ENCODE results near the gene DNMT3L. TPM values are rescaled to one million over a fixed set of nuclear protein-coding genes. Genes with fewer than 3 reads are reported as not detected.
"Not testable (repeated sequence)": the region's sequence is repeated elsewhere in the genome, so short reads cannot be mapped to it uniquely, and the experiment has no call there.

DNMT3L gene
- not detected for total RNA-seq
- long read RNA-seq = 0 reads

DNA sequence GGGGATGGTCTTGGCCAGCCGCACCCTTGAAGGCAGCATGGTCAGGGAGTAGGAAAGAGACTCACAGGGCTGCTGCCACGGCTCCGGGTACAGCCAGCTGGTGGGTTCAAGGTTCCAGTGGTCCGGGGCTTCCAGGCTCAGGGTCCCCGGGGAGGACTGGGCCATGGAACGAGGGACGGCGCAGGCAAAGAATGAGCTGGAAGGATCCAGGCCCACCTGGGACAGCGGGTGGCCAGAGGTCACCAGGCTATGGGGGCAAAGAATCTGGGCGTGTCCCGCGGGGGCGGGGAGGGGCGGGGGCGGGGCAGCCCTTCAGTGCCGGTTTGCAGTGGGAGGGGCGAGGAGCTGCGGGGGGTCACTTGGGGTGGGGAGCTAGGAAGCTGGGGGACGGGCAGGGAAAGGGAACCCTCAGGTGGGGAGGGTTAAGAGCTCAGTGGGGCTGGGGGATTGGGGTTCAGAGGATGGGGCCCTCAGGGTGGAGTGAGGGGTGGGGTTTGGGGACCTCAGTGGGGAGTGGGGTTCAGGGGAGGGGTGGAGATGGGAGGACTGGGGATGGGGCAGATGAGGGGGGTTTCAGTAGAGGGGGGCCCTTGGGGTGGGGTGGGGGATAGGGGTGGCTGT is at the start of gene DNMT3L:
Gene DNMT3L, minus strand, starts transcription at position 223 of the 621 bp plus-strand sequence. CDS start 638 bp downstream, outside the sequence.
- intact Hi-C loops (cut with DNase I) = no loop called here
- no peak for DNase-seq (ENCODE audit: low spot score)

DNA sequence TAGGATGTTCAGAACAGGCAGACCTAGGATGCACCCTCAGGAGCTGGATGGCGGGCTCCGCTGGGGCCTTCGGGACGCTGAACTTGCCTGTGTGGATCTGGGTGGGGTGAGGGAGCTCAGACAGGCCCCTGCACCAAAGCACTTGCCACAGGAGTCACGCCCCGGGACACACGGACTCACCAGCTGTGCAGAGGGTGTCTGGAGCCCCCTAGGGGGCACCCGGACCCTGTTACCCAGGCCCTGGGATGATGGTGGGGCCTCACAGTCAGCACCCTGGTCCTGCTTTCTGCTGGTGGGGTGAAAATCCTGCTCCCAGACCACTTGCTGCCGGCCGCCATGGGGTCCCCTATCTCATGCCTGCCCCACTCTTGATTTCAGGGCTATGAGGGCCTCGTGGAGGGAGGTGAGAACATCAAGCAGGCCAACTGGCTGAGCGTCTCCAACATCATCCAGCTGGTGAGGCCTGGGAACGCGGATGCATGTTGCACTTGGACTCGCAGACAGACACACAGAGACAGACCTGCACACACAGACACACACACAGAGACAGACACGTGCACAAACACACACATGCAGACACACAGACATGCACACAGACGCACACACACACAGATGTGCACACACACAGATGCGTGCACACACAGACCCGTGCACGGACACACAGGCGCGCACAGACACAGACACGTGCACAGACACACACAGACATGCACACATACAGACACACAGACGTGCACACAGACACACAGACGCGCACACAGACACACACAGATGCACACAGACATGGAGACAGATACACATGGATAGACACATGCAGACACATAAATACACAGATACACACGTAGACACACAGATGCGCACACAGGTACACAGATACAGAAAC is 49.2 kb upstream of the DNMT3L start:
- intact Hi-C loops (cut with DNase I) = no loop called here
- DNase-seq (ENCODE audit: low spot score) = no peak

DNA sequence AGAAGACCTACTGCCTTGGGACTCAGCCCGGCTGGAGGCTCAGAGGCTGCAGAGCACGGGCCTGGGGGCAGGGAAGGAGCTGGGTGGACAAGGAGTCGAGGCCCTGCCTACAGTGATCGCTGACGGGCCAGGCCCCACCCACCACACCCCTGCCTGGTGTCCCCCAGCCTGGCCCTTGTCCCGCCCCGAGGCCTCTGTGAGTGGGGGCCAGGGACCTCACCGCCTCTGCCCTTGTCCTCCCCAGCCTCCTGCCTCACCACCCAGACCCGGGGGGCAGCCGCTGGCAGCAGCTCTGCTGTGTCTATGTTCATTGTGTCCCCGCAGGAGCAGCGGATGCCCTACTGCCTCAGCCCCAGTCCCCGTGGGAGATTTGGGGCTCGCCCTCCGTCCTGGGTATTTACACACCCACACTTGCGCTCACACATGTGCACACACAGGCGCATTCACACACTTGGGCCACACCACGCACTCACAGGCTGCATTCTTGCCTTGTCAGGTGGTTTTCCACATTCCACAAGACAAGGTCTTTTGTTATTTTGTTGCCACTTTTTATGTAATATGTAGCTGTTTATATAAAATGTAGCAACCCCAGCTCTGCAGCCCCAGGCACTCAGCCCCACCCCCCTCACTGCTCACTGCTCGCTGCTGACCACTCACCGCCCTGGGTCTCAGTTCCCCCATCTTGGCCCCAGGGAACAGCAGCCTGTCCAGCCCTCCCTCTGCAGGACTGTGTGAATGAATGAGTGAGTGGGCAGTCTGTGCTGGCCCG is 45.4 kb upstream of the DNMT3L start:
- no peak for DNase-seq (ENCODE audit: low spot score)

DNA sequence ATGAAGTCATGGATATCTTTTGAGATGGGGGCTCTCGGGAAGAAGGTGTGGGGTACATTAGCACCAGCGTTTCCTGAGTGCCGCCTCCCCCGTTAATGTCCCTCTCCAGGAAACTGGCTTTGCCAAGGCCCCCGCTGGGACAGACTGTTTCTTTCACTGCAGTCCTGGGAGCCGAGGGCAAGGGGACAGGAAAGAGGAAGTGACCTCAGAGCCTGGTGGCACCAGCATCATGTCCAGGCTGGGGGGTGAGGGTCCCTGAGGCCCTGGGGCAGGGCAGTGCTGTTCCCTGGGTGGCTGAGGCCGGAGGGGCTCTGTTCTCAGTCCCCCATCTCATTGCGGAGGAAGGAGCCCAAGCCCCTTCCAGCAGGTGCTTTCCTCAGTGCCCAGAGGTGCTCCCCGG is 44.0 kb upstream of the DNMT3L start:
- no peak for DNase-seq (ENCODE audit: low spot score)
- intact Hi-C loops (cut with DNase I) = loop anchor here (10.0 kb wide), 1 partner anchor 291 kb away; the partner anchor contains the start of gene TRAPPC10

More for the DNA sequence above, 45.4 kb upstream of the DNMT3L start:
- intact Hi-C loops (cut with DNase I) = loop anchor here (10.0 kb wide), 1 partner anchor 292 kb away; the partner anchor contains the start of gene TRAPPC10

DNA sequence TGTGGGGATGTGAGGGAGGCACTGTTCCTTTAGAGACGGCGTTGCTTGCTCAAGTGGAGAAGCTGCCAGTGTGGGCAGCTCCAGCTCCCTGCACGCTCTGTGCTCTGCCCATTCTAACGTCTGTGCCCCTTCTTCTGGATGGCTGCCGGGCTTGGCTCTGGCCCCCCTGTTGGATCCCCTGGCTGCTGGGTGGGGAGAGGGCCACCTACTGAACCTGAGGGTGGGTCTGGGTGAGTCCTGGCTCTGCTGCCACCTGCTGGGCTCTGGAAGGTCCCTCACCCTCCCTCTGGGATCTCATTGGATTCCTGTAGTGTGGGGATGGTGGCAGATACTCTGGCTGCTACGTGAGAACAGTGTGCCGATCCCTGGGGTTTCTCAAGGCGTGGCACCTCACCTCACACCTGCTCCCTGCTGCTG is 43.2 kb upstream of the DNMT3L start:
- DNase-seq (ENCODE audit: low spot score) = no peak
- intact Hi-C loops (cut with DNase I) = loop anchor here (10.0 kb wide), 1 partner anchor 290 kb away; the partner anchor contains the start of gene TRAPPC10

DNA sequence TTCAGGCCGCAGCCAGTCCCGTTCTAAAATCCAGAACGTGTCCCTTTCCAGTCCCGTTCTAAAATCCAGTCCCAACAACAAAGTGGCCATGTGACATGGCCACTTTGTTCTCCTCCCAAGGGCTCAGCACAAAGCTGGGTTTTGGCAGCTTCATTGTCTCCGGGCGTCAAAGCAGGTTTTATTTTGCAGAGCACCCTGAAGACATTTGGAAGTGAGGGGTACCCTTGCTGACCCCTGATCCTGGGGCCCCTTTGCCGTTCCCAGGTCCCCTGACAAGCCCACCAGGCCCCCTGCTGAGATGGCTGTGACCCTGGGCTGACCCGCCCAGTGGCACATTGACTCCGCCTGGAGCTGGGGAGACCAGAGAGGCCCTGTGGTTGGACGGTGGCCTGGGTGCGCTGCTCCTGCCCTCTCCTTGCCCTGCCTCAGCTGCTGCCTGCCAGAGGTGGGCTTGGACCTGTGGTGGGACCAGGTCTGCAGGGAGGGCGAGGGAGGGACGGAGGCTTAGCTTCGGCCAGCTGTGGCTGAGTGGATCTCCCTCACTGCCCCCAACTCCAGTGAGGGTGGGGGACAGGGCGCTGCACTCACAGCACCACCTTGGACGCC is 42.4 kb upstream of the DNMT3L start:
- intact Hi-C loops (cut with DNase I) = loop anchor here (10.0 kb wide), 1 partner anchor 289 kb away; the partner anchor contains the start of gene TRAPPC10
- DNase-seq (ENCODE audit: low spot score) = no peak

DNA sequence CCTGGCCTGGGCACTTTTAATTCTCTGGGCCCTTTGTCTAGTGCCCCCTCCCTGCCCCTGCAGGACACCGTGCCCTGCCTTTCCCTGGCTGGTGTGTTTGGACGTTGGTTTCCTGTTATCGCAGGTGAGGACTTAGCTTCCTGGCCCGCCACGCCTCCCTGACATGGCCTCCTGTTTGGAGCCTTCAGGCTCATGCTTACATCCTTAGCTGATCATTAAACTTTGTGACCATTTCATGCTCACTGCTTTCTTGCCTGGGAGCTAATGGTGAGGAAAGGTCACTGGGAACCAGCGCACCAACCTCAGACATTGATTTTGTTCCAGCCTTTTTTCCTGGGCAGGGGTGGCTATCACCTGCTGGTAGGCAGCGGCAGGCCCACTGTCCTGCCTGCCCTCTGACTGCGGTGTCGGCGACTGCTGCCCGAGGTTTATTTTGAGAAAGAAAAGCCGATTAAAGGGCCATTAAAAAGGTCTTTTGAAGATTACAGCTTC is 41.8 kb upstream of the DNMT3L start:
- intact Hi-C loops (cut with DNase I) = loop anchor here (10.0 kb wide), 1 partner anchor 289 kb away; the partner anchor contains the start of gene TRAPPC10
- no peak for DNase-seq (ENCODE audit: low spot score)

DNA sequence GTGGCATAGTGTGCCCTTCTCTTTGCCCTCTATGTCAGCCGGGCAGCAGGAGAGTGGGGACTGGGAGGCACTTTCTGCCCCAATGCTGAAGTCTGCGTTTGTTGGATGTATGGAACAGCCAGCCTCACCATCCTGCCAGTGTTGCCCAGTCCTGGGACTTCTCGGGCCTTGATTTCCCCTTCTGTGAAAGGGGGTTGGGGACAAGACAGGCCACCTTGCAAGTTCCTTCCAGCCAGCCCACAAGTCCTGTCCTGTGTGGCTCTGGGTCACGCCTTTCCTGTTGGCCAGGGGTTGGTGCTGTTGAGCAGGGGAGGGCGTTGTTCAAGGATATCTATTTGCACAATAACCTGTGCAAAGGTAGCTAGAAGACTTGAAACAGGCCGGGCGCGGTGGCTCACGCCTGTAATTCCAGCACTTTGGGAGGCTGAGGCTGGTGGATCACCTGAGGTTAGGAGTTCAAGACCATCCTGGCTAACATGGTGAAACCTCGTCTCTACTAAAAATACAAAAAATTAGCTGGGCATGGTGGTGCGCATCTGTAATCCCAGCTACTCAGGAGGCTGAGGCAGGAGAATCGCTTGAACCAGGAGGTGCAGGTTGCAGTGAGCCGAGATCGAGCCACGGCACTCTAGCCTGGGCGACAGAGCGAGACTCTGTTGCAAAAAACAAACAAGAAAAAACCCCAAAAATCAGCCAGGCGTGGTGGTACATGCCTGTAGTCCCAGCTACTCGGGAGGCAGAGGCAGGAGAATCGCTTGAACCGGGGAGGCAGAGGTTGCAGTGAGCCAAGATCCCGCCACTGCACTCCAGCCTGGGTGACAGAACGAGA is 41.1 kb upstream of the DNMT3L start:
- intact Hi-C loops (cut with DNase I) = loop anchor here (10.0 kb wide), 1 partner anchor 288 kb away; the partner anchor contains the start of gene TRAPPC10
- DNase-seq (ENCODE audit: low spot score) = not testable (repeated sequence)

DNA sequence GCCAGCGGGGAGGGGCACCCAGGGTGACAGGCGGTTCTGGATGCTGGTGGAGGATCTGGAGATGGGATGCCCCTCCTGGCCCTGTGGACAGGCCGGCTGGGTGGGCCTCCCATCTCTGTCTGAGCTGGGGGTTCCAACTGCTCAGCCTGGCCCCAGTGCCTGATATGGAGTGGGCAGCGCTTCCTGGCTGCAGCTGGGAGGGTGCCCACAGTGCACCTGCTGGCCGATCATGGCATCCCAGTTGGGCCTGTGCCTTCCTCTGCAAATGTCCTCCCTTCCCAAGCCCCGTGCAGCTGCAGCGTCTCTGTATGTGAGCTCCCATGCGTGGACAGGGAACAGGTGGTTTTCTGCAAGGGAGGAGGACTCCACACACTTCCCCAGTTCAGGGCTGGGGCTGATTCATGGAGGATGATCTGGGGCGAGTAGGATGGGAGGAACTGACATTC is 40.3 kb upstream of the DNMT3L start:
- DNase-seq (ENCODE audit: low spot score) = no peak

DNA sequence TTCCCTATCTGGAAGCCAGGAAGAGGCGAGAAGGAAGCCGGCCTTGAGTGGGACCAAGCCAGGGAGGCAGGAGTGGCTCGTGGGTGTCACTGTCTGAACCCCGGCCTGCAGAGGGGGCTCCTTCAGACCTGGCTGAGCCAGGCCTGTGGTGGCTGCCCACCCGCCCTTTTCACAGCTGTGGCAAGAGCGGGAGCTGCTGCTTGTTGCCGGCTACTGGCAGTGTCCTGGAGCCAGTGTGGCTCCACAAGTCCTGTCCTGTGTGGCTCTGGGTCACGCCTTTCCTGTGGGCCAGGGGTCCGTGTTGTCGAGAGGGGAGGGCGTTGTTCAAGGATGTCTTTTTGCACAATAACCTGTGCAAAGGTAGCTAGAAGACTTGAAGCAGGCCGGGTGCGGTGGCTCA is 39.4 kb upstream of the DNMT3L start:
- intact Hi-C loops (cut with DNase I) = loop anchor here (10.0 kb wide), 1 partner anchor 286 kb away; the partner anchor contains the start of gene TRAPPC10
- DNase-seq (ENCODE audit: low spot score) = no peak

More for the DNA sequence above, 40.3 kb upstream of the DNMT3L start:
- intact Hi-C loops (cut with DNase I) = loop anchor here (10.0 kb wide), 1 partner anchor 287 kb away; the partner anchor contains the start of gene TRAPPC10

DNA sequence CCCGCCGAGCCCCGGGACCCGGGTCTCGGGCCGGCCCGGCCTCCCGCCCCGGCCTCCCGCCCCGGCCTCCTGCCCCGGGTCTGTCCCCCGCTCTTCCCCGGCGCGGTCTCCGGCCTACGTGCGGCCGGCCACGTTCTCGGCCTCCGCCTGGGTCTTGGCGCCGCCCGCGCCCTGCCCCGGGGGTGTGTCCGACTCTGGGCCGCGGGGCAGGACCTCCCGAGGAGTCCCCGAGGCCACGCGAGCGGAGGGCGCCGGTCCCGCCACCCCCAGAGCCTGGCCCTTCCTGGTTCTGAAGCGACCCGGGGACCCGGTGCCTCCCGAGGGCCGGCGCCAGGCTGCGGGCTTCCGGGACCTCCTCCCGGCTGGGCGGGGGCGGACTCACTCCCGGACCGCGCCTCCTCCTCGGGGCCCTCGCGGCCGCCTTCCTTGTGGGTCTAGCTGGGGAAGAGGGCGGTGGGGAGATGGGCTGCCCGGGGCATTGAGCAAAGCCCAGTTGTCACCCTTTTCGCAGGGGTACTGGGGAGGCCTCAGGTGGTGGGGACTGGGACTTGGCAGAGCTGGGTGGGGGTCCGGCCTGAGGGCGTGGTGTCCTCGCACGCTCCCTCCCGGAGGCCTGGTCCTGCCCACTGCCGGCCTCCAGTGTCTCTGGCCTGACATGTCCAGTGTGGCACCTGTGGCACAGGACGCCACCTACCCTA is 38.7 kb upstream of the DNMT3L start:
- DNase-seq (ENCODE audit: low spot score) = peak; percentile 89
- intact Hi-C loops (cut with DNase I) = loop anchor here (10.0 kb wide), 1 partner anchor 286 kb away; the partner anchor contains the start of gene TRAPPC10

DNA sequence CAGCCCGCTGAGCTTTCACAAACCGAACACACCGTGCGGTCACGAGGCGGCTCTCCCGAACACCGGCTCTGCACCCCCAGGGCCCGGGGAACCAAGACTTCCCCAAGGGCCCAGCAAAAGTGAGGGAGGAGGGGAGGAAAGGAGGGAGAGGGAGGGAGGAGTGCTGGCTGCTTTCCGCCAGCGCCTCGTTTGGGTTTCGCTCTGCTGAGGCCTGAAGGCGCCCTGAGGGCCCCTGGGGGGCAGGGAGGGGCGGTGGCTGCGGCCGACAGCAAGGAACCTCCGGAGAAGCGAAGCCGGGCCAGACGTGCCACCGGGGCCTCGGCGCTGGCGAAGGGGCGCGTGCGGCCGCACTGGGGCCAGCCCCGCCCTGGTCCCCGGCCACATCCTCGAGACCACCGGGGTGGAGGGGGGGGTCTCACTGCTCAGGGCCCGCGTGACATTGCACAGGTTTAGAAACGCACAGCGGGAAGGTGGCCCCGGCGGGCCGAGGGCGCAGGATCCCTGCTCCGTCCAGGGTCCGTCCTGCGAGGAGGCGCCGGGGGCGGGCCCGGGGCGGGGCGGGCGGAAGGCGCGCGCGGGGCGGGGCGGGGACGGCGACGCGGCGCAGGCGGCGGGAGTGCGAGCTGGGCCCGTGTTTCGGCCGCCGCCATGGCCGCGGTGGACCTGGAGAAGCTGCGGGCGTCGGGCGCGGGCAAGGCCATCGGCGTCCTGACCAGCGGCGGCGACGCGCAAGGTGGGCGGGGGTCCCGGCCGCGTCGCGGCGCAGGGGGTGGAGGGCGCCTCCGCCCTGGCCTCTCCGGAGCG is 38.0 kb upstream of the DNMT3L start, which contains the start of gene PFKL:
Gene PFKL, plus strand, starts transcription at position 596 of the 804 bp plus-strand sequence. Its CDS starts 53 bp downstream, at position 649.
- intact Hi-C loops (cut with DNase I) = loop anchor here (10.0 kb wide), 1 partner anchor 285 kb away; the partner anchor contains the start of gene TRAPPC10
- peak; percentile 88 for DNase-seq (ENCODE audit: low spot score)

DNA sequence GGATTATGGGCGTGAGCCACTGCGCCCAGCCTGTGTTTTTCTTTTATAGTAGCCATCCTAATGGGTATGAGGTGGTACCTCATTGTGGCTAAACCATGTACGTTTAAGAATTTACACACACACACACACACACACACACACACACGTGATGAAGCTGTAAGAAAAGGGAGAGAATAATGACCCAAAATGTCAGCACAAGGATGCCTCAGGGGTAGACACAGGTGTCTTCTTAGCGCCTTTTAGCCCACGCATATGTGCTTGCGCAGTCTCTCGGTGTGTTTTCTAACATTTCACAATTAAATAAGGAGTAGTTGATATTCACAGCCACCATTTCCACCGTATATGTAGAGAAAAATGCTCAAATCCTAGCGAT is 37.4 kb upstream of the DNMT3L start:
- intact Hi-C loops (cut with DNase I) = no loop called here
- DNase-seq (ENCODE audit: low spot score) = no peak

DNA sequence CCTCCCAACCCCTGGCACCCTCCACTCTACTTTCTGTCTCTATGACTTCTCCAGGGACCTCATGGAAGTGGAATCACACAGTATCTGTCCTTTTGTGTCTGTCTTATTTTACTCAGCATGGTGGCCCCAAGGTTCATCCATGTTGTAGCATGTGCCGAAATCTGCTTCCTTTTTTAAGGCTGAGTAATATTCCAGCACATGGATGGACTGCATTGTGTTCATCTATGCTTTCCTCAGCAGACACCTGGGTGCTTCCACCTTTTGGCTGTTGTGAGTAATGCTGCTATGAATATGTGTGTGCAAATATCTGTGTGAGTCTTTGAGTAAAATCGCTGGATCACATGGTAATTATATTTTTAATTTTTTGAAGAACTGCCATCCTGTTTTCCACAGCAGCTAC is 36.6 kb upstream of the DNMT3L start:
- intact Hi-C loops (cut with DNase I) = no loop called here
- DNase-seq (ENCODE audit: low spot score) = no peak

DNA sequence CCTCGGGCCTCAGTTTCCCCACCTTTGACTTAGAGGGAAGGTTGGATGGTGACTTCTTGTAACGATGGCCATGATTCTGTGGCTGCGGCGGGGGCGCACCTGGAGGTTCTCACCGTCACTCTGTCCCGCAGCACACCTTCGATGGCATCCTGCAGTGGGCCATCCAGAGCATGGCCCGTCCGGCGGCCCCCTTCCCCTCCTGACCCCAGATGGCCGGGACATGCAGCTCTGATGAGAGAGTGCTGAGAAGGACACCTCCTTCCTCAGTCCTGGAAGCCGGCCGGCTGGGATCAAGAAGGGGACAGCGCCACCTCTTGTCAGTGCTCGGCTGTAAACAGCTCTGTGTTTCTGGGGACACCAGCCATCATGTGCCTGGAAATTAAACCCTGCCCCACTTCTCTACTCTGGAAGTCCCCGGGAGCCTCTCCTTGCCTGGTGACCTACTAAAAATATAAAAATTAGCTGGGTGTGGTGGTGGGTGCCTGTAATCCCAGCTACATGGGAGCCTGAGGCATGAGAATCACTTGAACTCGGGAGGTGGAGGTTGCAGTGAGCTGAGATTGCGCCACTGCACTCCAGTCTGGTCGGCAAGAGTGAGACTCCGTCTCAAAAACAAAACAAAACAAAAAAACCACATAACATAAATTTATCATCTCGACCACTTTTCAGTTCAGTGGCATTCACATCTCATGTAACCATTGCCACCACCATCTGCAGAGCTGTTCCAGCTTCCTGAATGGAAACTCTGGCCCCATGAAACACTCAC is 36.0 kb upstream of the DNMT3L start:
- intact Hi-C loops (cut with DNase I) = no loop called here

DNA sequence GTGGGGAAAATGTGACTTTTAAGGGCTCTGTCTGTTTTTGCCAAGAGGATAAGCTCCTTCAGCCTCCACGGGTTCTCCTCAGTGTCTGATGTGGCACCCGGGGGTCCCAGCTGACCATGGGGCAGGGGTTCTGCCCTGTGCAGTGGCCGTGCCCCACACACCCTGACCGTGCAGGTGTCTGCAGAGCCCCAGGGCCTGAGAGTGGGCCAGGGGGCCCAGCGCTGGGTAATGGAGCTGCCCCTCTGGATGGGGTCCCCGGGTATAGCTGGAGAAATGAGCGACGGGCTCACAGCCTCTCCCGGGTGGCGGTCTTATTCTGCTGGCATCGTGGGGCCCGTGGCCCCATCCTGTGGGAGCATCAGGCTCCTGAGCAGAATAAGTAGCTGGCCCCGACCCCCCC is 35.2 kb upstream of the DNMT3L start:
- no peak for DNase-seq (ENCODE audit: low spot score)
- intact Hi-C loops (cut with DNase I) = no loop called here

More for the DNA sequence above, 36.0 kb upstream of the DNMT3L start:
- peak; percentile 93 for DNase-seq (ENCODE audit: low spot score)
